ENCODE data around the gene ADIPOR1.
A peak's percentile ranks its signal among the peaks of the same experiment; 100 is the strongest.
"Not testable (repeated sequence)": the region's sequence is repeated elsewhere in the genome, so short reads cannot be mapped to it uniquely, and the experiment has no call there.

ADIPOR1 gene

DNA sequence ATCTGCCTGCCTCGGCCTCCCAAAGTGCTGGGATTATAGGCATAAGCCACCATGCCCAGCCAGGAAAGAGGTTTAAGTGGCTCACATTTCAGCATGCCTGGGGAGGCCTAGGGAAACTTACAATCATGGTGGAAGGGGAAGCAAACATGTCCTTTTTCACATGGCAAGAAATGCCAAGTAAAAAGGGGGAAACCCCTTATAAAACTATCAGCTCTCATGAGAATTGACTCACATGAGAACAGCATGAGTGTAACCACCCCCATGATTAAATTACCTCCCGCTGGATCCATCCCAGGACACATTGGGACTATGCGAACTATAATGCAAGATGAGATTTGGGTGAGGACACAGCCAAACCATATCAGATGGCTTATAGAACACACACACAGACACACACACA, 22.3 kb downstream of the ADIPOR1 start:
- FAIRE-seq, result no peak

DNA sequence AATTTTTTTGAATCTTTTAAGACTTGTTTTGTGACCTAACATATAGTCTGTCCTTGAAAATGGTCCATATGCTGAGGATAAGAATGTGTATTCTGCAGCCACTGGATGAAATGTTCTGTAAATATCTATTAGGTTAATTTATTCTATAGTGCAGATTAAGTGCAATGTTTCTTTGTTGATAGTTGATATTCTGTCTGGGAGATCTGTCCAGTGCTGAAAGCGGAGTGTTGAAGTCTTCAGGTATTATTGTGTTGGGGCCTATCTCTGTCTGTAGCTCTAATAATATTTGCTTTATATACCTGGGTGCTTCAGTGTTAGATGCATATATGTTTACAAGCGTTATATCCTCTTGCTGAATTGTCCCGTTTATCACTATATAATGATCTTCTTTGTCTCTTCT, 23.4 kb downstream of the ADIPOR1 start:
- FAIRE-seq, result no peak

DNA sequence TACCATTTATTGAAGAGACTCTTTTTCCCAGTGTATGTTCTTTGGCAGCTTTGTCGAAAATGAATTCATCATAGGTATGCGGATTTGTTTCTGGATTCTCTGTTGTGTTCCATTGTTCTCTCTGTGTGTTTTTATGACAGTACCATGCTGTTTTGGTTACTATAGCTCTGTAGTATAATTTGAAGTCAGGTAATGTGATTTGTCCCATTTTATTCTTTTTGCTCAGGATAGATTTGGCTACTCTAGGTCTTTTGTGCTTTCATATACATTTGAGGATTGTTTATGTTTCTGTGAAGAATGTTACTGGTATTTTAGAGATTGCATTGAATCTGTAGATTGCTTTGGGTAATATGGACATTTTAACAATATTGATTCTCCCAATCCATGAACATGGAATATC, 25.6 kb downstream of the ADIPOR1 start:
- no peak for FAIRE-seq

DNA sequence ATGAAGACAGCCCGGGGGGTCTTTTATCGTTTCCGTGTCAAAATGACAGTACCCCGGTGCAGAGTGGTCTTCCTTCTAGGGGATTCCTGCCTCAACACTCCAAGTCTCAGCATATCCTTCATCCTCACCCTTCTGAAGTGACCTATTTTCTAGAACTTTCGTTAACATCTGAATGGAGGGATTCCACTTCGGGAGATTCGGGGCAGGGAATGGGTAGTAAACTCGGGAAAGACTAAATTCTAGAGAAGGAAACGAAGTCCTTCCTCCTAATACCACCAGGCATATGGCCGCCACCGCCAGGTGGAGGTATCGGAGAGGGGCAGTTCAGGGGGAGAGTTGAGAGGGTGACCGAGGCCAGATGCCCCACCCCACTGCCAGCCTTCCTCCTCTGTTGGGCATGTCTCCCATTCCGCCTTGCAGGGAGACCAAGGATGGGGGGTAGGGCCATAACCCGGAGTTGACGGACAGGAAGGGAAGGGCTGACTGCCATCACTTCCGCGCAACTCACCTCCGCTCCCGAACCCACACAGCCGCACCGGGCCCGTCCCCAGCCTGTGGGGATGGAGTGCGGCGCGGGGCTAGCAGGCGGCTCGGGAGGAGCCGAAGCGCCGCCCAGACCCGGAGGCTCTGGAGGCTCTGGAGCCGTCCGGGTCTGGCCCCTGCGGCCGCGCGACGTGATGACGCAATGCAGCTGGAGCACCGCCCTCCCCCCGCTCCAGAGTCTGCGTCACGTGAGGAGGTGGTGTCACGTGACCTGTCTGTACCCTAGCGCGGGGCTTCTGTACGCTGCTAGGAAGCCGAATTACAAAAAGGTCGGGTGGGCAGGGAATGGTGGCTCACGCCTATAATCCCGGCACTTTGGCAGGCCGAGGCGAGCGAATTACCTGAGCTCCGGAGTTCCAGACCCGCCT, 31.3 kb downstream of the ADIPOR1 start, which contains the start of gene KLHL12:
TSS of gene KLHL12 (minus strand) at position 654 of the 911 bp plus-strand sequence. CDS start 2,072 bp downstream, outside the sequence.
- peak; percentile 94 for FAIRE-seq

DNA sequence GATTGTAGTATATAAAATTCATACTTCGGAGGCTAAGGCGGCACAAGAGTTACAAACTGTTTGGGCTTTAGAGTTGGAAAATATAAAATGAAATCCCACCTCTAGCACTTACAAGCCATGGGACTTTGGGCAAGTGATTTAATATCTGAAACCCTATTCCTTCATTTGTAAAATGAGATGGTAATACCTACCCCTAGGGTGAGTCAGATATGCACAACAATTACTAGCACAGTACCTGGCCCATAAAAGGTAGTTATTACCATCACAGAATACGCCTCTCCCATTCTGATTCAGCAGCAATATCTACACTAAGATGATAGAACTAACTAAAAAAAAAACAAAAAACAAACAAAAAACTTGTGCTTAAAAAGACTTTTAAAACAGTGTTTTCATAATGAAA, 34.6 kb downstream of the ADIPOR1 start:
- no peak for FAIRE-seq

DNA sequence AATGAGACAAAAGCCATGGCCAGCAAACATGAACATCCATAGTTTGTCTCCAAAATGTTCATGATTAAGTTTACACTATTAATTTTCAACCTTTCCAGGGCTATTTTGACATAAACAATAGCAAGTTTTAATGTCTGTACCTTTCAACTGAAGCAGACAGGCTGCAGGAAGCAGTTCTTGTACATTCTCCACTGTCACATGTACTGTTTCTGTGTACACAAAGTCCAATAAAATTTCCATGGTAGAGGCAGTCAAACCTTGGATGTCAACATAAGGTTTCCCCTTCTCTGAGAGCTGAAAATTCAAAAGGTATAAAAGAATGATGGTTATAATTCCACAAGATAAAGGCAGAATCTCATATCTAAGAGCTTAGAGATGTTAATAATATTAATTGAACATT, 38.5 kb downstream of the ADIPOR1 start:
- FAIRE-seq, result no peak

DNA sequence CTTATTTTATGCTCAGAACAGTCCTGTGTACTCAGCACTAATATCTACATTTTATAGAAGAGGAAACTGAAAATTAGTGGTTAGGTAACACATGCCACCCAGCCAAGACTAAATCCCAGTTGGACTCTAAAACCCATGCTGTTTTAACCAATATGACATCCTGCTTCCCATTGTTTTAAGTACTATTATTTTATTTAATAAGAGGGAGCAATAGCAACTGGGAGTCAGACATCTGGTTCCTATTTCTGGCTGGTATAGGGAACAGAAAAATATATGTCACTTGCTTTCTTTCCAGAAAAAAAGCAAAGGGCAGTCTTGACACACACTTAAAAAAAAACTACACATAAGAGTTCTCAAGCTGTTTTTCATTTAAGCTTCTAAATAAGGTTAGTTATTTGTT, 43.0 kb downstream of the ADIPOR1 start:
- FAIRE-seq, result no peak

DNA sequence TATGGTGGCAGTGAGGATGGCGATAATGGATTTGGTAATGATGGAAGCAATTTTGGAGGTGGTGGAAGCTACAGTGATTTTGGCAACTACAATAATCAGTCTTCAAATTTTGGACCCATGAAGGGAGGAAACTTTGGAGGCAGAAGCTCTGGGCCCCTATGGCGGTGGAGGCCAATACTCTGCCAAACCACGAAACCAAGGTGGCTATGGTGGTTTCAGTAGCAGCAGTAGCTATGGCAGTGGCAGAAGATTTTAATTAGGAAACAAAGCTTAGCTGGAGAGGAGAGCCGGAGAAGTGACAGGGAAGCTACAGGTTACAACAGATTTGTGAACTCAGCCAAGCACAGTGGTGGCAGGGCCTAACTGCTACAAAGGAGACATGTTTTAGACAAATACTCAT, 45.6 kb downstream of the ADIPOR1 start:
- FAIRE-seq, result not testable (repeated sequence)

DNA sequence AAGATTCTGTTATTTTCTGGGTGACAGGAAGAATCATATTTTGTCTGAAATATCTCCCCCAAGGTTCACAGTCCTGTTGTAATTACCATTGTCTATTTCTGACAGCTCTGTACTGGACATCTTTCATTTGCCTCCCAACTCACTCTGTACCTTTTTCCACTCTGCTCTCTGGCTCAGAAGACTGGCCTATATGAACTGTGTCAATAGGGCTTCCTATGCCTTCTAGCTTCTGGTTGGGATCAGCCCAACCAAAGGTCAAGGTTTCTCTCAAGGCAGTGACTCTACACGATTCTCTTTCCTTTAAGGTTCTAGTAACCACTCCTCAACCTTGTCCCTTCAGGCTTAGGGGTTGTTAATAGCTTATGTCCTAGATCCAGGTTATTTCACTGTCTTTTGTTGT, 48.6 kb downstream of the ADIPOR1 start:
- no peak for FAIRE-seq

DNA sequence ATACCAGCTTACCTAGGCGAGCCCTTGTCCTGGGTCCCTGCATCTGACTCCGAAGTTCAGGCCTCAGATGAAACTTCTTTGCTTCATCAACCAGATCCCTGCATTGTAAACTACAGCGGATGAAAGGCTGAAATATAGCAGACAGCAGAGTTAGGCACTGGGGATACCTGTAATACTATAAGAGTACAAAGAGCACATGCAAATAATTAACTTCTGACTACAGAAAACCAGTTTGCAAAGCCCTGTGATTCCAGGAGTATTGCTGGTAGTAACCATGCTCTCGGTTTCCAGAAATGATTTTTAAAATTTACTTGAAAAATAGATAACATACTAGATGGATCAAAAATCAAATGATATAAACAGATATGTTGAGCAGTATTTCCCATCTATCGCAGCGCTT, 49.1 kb downstream of the ADIPOR1 start:
- no peak for FAIRE-seq

DNA sequence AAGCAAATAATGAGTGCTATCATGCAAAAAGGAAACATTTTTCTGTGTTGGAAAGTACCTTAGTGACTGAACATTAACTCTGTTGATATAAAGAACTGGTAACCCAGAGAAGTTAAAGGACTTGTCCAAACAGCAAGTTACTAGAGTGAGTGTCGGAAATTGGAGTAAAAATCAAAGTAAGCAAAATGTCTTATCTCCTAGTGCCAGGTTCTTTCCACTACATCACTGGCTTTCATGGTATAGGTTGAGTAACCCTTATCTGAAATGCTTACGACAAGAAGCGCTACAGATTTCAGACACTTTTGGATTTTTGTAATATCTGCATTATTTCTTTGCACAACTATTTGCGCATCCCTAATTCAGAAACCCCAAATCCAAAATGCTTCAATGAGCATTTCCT, 52.8 kb downstream of the ADIPOR1 start:
- FAIRE-seq, result no peak

DNA sequence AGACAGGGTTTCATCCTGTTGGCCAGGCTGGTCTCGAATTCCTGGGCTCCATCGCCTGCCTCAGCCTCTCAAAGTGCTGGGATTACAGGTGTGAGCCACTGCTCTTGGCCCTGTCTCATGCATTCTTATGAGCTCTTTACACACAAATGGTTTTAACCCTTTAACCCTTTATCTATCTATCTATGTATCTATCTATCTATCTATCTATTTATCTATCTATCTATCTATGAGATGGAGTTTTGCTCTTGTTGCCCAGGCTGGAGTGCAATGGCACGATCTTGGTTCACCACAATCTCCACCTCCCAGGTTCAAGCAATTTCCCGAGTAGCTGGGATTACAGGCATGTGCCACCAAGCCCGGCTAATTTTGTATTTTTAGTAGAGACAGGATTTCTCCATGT, 54.3 kb downstream of the ADIPOR1 start:
- not testable (repeated sequence) for FAIRE-seq

DNA sequence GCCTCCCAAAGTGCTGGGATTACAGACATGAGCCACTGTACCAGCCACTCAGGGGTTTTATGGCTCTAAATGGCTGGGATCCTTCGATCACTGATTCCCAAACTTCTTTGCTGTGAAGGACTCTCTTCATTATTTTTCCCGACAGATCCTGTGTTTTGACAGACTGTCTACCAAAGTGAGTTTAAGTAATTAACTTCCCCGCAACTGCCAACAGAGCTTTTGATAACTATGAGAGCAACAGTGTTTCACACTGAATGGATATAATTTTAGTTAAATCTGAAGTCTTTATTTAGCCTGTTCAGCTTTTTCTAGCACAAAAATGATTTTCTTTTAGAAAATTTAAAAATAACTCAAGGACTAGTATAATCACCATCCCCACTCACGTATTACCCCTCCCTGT, 56.6 kb downstream of the ADIPOR1 start:
- no peak for FAIRE-seq

DNA sequence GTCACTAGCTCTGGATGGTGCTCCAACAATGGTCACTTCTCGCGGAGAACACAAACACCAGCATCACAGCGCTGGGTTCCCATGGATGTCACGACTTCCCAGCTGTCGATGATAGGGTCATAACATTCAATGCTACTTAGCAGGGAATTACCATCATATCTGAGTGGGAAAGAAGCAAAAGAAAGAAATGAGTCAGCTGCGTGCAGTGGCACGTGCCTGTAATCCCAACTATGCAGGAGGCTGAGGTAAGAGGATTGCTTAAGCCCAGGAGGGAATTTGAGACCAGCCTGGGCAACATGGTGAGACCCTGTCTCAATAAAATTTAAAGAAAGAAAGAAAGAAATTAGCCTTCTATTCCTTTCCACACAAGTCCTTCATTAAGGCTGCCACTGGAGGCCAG, 65.6 kb downstream of the ADIPOR1 start:
- FAIRE-seq, result no peak
